CD8-positive, alpha-beta memory T cell (primary cell): ENCODE results near the gene APBA3. TPM values are rescaled to one million over a fixed set of nuclear protein-coding genes. Genes with fewer than 3 reads are reported as not detected.

Source experiments
- CTCF ChIA-PET: fragments of 350-600 bp; sonication (Branson Sonifier 250); formaldehyde crosslinking; loops from one replicate; lab custom pipeline; 2021; ENCODE audit warnings: antibody characterized with exemption; lab: Charles Lee
- POLR2A ChIA-PET: fragments of 350-600 bp; sonication (Branson Sonifier 250); formaldehyde crosslinking; loops from one replicate; lab custom pipeline; 2021; ENCODE audit warnings: antibody characterized with exemption; lab: Charles Lee
- DNase-seq, 5 donors: peaks; one replicate each; pipeline versions ENCODE4 v3.0.0 to v3.0.0-alpha.2; 2020 to 2022; ENCODE audit warnings: mixed read lengths in 1 of 5
- H3K27ac ChIP-seq: one replicate; pipeline ENCODE4 v1.7.0; 2013; ENCODE audit warnings: low read depth, mild to moderate bottlenecking, low read length, moderate library complexity
- H3K27me3 ChIP-seq: 2 replicates; pipeline ENCODE4 v1.7.0; 2013; ENCODE audit warnings: low read length, mild to moderate bottlenecking; ENCODE audit not compliant: insufficient read depth, poor library complexity, severe bottlenecking
- H3K36me3 ChIP-seq: 2 replicates; pipeline ENCODE4 v1.7.0; 2013; ENCODE audit warnings: mild to moderate bottlenecking, low read length, moderate library complexity; ENCODE audit not compliant: insufficient read depth
- H3K4me1 ChIP-seq: 2 replicates; pipeline ENCODE4 v1.7.0; 2013; ENCODE audit warnings: mild to moderate bottlenecking, low read length, moderate library complexity; ENCODE audit not compliant: insufficient read depth
- H3K4me3 ChIP-seq: 2 replicates; pipeline ENCODE4 v1.7.0; 2013; ENCODE audit warnings: mild to moderate bottlenecking, low read length
- H3K9me3 ChIP-seq: 2 replicates; pipeline ENCODE4 v1.7.0; 2013; ENCODE audit warnings: mild to moderate bottlenecking, low read length
- H3K27ac Mint-ChIP-seq, 8 donors: one replicate each; pipeline ENCODE4 v1.8.0; 2020 to 2021; ENCODE audit warnings: mixed read lengths in 8 of 8, mild to moderate bottlenecking in 6 of 8, inconsistent platforms in 3 of 8, moderate library complexity in 3 of 8
- H3K27me3 Mint-ChIP-seq, 2 donors: one replicate each; pipeline ENCODE4 v1.8.0; 2020 to 2021; ENCODE audit warnings: mixed read lengths in 2 of 2, mild to moderate bottlenecking in 1 of 2, moderate library complexity in 1 of 2
- H3K36me3 Mint-ChIP-seq, 3 donors: one replicate each; pipeline ENCODE4 v1.8.0; 2020 to 2021; ENCODE audit warnings: mixed read lengths in 3 of 3, inconsistent platforms in 1 of 3, mild to moderate bottlenecking in 1 of 3
- H3K4me1 Mint-ChIP-seq, 3 donors: one replicate each; pipeline ENCODE4 v1.8.0; 2020 to 2021; ENCODE audit warnings: mixed read lengths in 3 of 3, inconsistent platforms in 1 of 3, mild to moderate bottlenecking in 1 of 3
- H3K4me3 Mint-ChIP-seq, 7 donors: one replicate each; pipeline ENCODE4 v1.8.0; 2020 to 2021; ENCODE audit warnings: mixed read lengths in 7 of 7, mild to moderate bottlenecking in 6 of 7, moderate library complexity in 4 of 7, inconsistent platforms in 2 of 7
- H3K9me3 Mint-ChIP-seq, 5 donors: one replicate each; pipeline ENCODE4 v1.8.0; 2020 to 2022; ENCODE audit warnings: mixed read lengths in 5 of 5, mild to moderate bottlenecking in 3 of 5, moderate library complexity in 2 of 5, inconsistent platforms in 1 of 5
- polyA plus RNA-seq: library from polyadenylated mRNA; unstranded; fragments of 300-500 nt; fragmentation: Illumina TruSeq; gene quantifications from one replicate; pipeline ENCODE4 v1.2.3, GENCODE V29; 2021
- total RNA-seq, 2 experiments: library from RNA; stranded (reverse); gene quantifications; one replicate each; pipeline ENCODE4 v1.2.3, GENCODE V29; 2021

APBA3 gene
- total and polyA plus RNA-seq, 3 experiments from 2014 or later: 36.3 to 40.8 (median 39.0) TPM

- Mint-ChIP-seq H3K36me3 (peaks cover 0 to 2% (median 0%) of the 10 kb centered on the region in 3 donors), H3K4me1 (peaks cover 6 to 22% (median 9%) of the 10 kb centered on the region in 3 donors), H3K27ac (no peak overlapping the region), H3K9me3 (no peaks in the 10 kb centered on the region), H3K27me3 (peaks cover 4 to 9% of the 10 kb centered on the region in 2 donors), H3K4me3 (no peak overlapping the region)
- H3K27me3 ChIP-seq: no peaks in the 10 kb centered on the region
- H3K27ac ChIP-seq: no peak overlapping the region
- CTCF ChIA-PET: interaction anchor here (1.4 kb wide), 1 partner anchor 13 kb away, joined by 3 read pairs; no protein-coding TSS in a partner anchor
- DNase-seq: no peak
- no peak overlapping the region for H3K4me3 ChIP-seq
- H3K4me1 ChIP-seq: peaks cover 11% of the 10 kb centered on the region
- POLR2A ChIA-PET: no interaction called here
- no peaks in the 10 kb centered on the region for H3K36me3 ChIP-seq
- no peaks in the 10 kb centered on the region for H3K9me3 ChIP-seq
Measured at GRCh38 chr19:3725640-3726310, 35.7 kb downstream of the APBA3 start.

GRCh38 chr19:3725121-3725520 lies 36.4 kb downstream of the APBA3 start:
- peak overlapping the region in 3 of 8 donors; percentile 23 to 80 (median 47) for H3K27ac Mint-ChIP-seq
- CTCF ChIA-PET: interaction anchor here (1.4 kb wide), 1 partner anchor 12 kb away, joined by 3 read pairs; no protein-coding TSS in a partner anchor
- no peak overlapping the region for H3K4me3 Mint-ChIP-seq

GRCh38 chr19:3723883-3724282 lies 37.6 kb downstream of the APBA3 start:
- Mint-ChIP-seq H3K36me3 (no peaks in the 10 kb centered on the region), H3K9me3 (no peaks in the 10 kb centered on the region), H3K27me3 (peaks cover 7 to 20% of the 10 kb centered on the region in 2 donors), H3K4me3 (no peak overlapping the region), H3K27ac (no peak overlapping the region), H3K4me1 (peaks cover 9 to 22% (median 13%) of the 10 kb centered on the region in 3 donors)
- Histone ChIP-seq H3K36me3 (no peaks in the 10 kb centered on the region), H3K4me1 (peaks cover 16% of the 10 kb centered on the region), H3K27ac (no peak overlapping the region), H3K27me3 (peaks cover 5% of the 10 kb centered on the region), H3K4me3 (no peak overlapping the region), H3K9me3 (no peaks in the 10 kb centered on the region)
- no peak for DNase-seq
- ChIA-PET CTCF (no interaction called here), POLR2A (interaction anchor here (0.6 kb wide), 1 partner anchor 299 kb away, joined by 3 read pairs; no protein-coding TSS in a partner anchor)

More at GRCh38 chr19:3725121-3725520, 36.4 kb downstream of the APBA3 start:
- no peaks in the 10 kb centered on the region for H3K36me3 ChIP-seq
- DNase-seq: no peak
- H3K4me3 ChIP-seq: no peak overlapping the region
- Mint-ChIP-seq H3K27me3 (peaks cover 4 to 13% of the 10 kb centered on the region in 2 donors), H3K4me1 (peaks cover 6 to 22% (median 9%) of the 10 kb centered on the region in 3 donors), H3K9me3 (no peaks in the 10 kb centered on the region), H3K36me3 (peaks cover 0 to 2% (median 0%) of the 10 kb centered on the region in 3 donors)
- POLR2A ChIA-PET: no interaction called here
- no peaks in the 10 kb centered on the region for H3K9me3 ChIP-seq
- H3K27ac ChIP-seq: no peak overlapping the region
- H3K27me3 ChIP-seq: peaks cover 2% of the 10 kb centered on the region
- peaks cover 16% of the 10 kb centered on the region for H3K4me1 ChIP-seq

- H3K4me3 Mint-ChIP-seq: peak overlapping the region in 5 of 7 donors; percentile 2 to 61 (median 43)
- Histone ChIP-seq H3K4me3 (no peak overlapping the region), H3K27ac (no peak overlapping the region), H3K36me3 (no peaks in the 10 kb centered on the region), H3K9me3 (no peaks in the 10 kb centered on the region), H3K27me3 (peaks cover 5% of the 10 kb centered on the region), H3K4me1 (peaks cover 16% of the 10 kb centered on the region)
- H3K27me3 Mint-ChIP-seq: peaks cover 7 to 20% of the 10 kb centered on the region in 2 donors
- no peaks in the 10 kb centered on the region for H3K9me3 Mint-ChIP-seq
- no peaks in the 10 kb centered on the region for H3K36me3 Mint-ChIP-seq
- peak overlapping the region in 4 of 8 donors; percentile 7 to 90 (median 60) for H3K27ac Mint-ChIP-seq
- peaks cover 9 to 22% (median 13%) of the 10 kb centered on the region in 3 donors for H3K4me1 Mint-ChIP-seq
- POLR2A ChIA-PET: no interaction called here
- no peak for DNase-seq
- CTCF ChIA-PET: no interaction called here
Measured at GRCh38 chr19:3723110-3723488, 38.4 kb downstream of the APBA3 start.

GRCh38 chr19:3722443-3723109 lies 38.9 kb downstream of the APBA3 start:
- peaks cover 7 to 20% of the 10 kb centered on the region in 2 donors for H3K27me3 Mint-ChIP-seq
- Histone ChIP-seq H3K4me3 (peak overlapping the region; percentile 42), H3K4me1 (peaks cover 16% of the 10 kb centered on the region), H3K27me3 (peaks cover 5% of the 10 kb centered on the region), H3K36me3 (no peaks in the 10 kb centered on the region), H3K27ac (no peak overlapping the region), H3K9me3 (no peaks in the 10 kb centered on the region)
- no peak for DNase-seq
- H3K9me3 Mint-ChIP-seq: no peaks in the 10 kb centered on the region
- H3K4me1 Mint-ChIP-seq: peaks cover 9 to 22% (median 13%) of the 10 kb centered on the region in 3 donors
- H3K4me3 Mint-ChIP-seq: peak overlapping the region; percentile 72 to 91 (median 81)
- peak overlapping the region in 5 of 8 donors; percentile 7 to 92 (median 47) for H3K27ac Mint-ChIP-seq
- CTCF ChIA-PET: interaction anchor here (0.9 to 1.9 kb wide), 3 partner anchors 35 to 99 kb away, joined by 4 to 8 read pairs (median 4); partner anchors contain the start of gene MRPL54
- POLR2A ChIA-PET: interaction anchor here (1.1 kb wide), 1 partner anchor 90 kb away, joined by 3 read pairs; no protein-coding TSS in a partner anchor
- no peaks in the 10 kb centered on the region for H3K36me3 Mint-ChIP-seq

- H3K36me3 Mint-ChIP-seq: no peaks in the 10 kb centered on the region
- no peak for DNase-seq
- CTCF ChIA-PET: interaction anchor here (0.9 to 1.9 kb wide), 3 partner anchors 35 to 100 kb away, joined by 4 to 8 read pairs (median 4); partner anchors contain the start of gene MRPL54
- Histone ChIP-seq H3K9me3 (no peaks in the 10 kb centered on the region), H3K27ac (no peak overlapping the region), H3K27me3 (peaks cover 5% of the 10 kb centered on the region), H3K36me3 (no peaks in the 10 kb centered on the region), H3K4me3 (peak overlapping the region; percentile 42), H3K4me1 (peaks cover 16% of the 10 kb centered on the region)
- no peaks in the 10 kb centered on the region for H3K9me3 Mint-ChIP-seq
- H3K27me3 Mint-ChIP-seq: peaks cover 7 to 20% of the 10 kb centered on the region in 2 donors
- H3K4me1 Mint-ChIP-seq: peaks cover 9 to 22% (median 13%) of the 10 kb centered on the region in 3 donors
- peak overlapping the region in 3 of 8 donors; percentile 22 to 92 (median 47) for H3K27ac Mint-ChIP-seq
- POLR2A ChIA-PET: interaction anchor here (1.1 kb wide), 1 partner anchor 91 kb away, joined by 3 read pairs; no protein-coding TSS in a partner anchor
- peak overlapping the region; percentile 72 to 91 (median 81) for H3K4me3 Mint-ChIP-seq
Measured at GRCh38 chr19:3721887-3722442, 39.5 kb downstream of the APBA3 start.

GRCh38 chr19:3721131-3721886 lies 40.2 kb downstream of the APBA3 start:
- peaks cover 7 to 20% of the 10 kb centered on the region in 2 donors for H3K27me3 Mint-ChIP-seq
- Histone ChIP-seq H3K27me3 (peaks cover 5% of the 10 kb centered on the region), H3K36me3 (no peaks in the 10 kb centered on the region), H3K4me1 (peaks cover 16% of the 10 kb centered on the region), H3K27ac (no peak overlapping the region), H3K4me3 (peak overlapping the region; percentile 42), H3K9me3 (no peaks in the 10 kb centered on the region)
- ChIA-PET POLR2A (interaction anchor here (1.1 kb wide), 1 partner anchor 91 kb away, joined by 3 read pairs; no protein-coding TSS in a partner anchor), CTCF (interaction anchor here (0.9 to 1.9 kb wide), 3 partner anchors 36 to 101 kb away, joined by 4 to 8 read pairs (median 4); partner anchors contain the start of gene MRPL54)
- no peak overlapping the region for H3K27ac Mint-ChIP-seq
- H3K9me3 Mint-ChIP-seq: no peaks in the 10 kb centered on the region
- H3K4me3 Mint-ChIP-seq: peak overlapping the region; percentile 72 to 91 (median 81)
- H3K36me3 Mint-ChIP-seq: no peaks in the 10 kb centered on the region
- peak; percentile 79 to 89 (median 82) for DNase-seq
- H3K4me1 Mint-ChIP-seq: peaks cover 9 to 22% (median 13%) of the 10 kb centered on the region in 3 donors
